GM18873 (cell line): ENCODE measurements around the gene C4orf46.
"Not testable (repeated sequence)": the region's sequence is repeated elsewhere in the genome, so short reads cannot be mapped to it uniquely, and the experiment has no call there.

Experiments used
- ATAC-seq: cut with Tn5 transposase; IDR thresholded peaks from one replicate; pipeline ENCODE4 v1.9.1; 2021; ENCODE audit warnings: mild to moderate bottlenecking, moderate library complexity, moderate number of reproducible peaks; ENCODE audit not compliant: unreplicated experiment, low FRiP score

The C4orf46 gene

GRCh38 chr4:158671665-158671914 lies at the start of gene C4orf46:
Gene C4orf46, minus strand, starts transcription at chr4:158671887. Its CDS starts 86 bp downstream, at chr4:158671801.
- no peak for ATAC-seq

- no peak for ATAC-seq
Observed at GRCh38 chr4:158715802-158716201, 44.1 kb upstream of the C4orf46 start.

GRCh38 chr4:158714937-158715336 lies 43.2 kb upstream of the C4orf46 start:
- no peak for ATAC-seq

DNA sequence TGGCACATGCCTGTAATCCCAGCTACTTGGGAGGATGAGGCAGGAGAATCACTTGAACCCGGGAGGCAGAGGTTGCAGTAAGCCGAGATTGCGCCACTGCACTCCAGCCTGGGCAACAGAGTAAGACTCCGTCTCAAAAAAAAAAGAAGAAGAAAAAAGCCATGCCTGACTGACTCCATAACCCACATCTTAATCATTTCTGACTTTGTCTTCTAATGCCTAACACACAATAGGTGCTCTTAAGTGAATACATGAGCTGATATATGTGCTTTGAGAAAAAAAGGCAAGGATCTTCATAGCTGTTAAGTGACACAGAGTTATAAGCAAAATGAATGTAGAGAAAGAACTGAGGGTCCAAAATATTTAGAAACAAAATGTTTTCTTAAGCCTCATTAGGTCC lies 40.9 kb upstream of the C4orf46 start:
- not testable (repeated sequence) for ATAC-seq

GRCh38 chr4:158710814-158711213 lies 39.1 kb upstream of the C4orf46 start:
- ATAC-seq, result no peak

DNA sequence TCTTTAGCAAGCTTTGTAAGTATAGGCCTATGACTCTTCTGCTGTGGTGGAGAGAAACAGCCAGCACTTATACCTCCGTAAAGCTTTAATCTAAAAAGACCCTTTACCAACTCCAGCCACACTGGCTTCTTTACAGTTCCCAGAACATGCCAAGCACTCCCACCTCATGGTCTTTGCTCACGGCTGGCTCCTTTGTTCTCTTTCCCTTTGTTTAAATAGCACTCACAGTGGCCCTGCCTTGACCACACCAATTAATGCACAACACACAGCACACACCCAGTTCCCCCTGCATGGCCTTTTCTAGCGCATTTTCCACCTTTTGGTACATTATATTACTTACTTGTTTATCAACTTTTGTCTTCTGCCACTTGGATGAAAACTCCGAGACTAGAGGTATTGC lies 32.6 kb upstream of the C4orf46 start:
- no peak for ATAC-seq

GRCh38 chr4:158688813-158689212 lies 17.1 kb upstream of the C4orf46 start:
- no peak for ATAC-seq

DNA sequence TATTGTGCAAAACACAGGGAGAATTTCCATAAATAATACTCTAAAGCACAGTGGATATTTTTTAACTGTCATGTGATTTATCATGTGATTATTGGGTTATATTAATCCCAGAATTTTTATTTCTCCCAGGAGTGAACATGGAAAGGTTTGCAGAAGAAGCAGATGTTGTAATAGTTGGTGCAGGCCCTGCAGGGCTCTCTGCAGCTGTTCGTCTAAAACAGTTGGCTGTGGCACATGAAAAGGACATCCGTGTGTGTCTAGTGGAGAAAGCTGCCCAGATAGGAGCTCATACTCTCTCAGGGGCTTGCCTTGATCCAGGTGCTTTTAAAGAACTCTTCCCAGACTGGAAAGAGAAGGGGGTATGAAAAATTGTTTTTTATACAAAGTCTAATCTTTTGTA lies 10.4 kb upstream of the C4orf46 start:
- no peak for ATAC-seq

GRCh38 chr4:158681629-158682028 lies 9.9 kb upstream of the C4orf46 start:
- ATAC-seq, result no peak

- ATAC-seq, result no peak
Observed at GRCh38 chr4:158678767-158679166, 7.1 kb upstream of the C4orf46 start.

DNA sequence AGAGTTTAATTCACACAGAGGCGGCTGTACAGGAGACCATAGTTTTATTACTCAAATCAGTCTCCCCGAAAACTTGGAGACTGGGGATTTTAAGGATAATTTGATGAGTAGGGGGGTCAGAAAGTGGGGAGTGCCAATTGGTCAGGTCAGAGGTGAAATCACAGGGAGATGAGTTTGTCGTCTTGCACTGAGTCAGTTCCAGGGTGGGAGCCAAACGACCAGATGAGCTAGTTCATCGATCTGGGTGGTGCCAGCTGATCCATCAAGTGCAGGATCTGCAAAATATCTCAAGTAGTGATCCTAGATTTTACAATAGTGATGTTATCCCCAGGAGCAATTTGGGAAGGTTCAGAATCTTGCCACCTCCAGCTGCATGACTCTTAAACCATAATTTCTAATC lies 4.4 kb upstream of the C4orf46 start:
- ATAC-seq, result no peak

DNA sequence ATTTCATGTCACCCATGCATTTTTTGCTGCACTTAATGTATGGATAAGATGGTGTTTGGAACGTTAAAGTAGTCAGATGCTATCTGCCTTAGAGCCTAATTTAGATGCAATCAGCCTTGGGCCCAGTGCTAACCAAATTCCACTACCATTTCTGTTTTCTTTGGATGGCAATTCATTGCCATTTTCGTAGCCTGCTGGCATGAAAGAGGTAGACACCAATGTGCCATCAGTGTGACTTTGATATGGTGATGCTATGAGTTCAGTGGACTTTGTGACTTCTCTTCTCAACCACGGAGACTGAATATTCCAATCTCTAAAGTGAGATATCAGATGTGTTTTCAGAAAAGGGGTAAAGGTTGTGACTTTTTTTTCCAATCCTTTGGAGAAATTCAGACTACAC lies 1.9 kb upstream of the C4orf46 start:
- no peak for ATAC-seq

- ATAC-seq, result peak; percentile 90
Observed at GRCh38 chr4:158671915-158672806, 474 bp upstream of the C4orf46 start, which contains the start of gene ETFDH. Gene ETFDH, plus strand, starts transcription at chr4:158672296. Its CDS starts 161 bp downstream, at chr4:158672457.

GRCh38 chr4:158670975-158671664 lies 567 bp downstream of the C4orf46 start:
- peak; percentile 24 for ATAC-seq

GRCh38 chr4:158669310-158669709 lies 2.4 kb downstream of the C4orf46 start:
- no peak for ATAC-seq

GRCh38 chr4:158667651-158668198 lies 4.0 kb downstream of the C4orf46 start:
- ATAC-seq, result no peak

GRCh38 chr4:158666892-158667291 lies 4.8 kb downstream of the C4orf46 start:
- ATAC-seq, result no peak

DNA sequence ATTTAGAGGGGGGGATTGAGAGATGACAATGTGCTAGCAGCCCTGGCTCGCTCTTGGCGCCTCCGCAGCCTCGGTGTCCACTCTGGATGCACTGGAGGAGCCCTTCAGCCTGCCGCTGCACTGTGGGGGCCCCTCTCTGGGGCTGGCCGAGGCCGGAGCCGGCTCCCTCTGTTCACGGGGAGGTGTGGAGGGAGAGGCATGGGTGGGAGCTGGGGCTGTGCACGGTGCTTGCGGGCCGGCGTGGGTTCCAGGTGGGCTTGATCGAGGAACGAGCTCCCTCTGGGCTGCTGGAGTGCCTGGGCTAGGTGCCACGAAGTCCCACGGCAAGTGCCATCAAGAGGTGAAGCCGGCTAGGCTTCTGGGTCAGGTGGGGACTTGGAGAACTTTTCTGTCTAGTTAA lies 6.9 kb downstream of the C4orf46 start:
- no peak for ATAC-seq

DNA sequence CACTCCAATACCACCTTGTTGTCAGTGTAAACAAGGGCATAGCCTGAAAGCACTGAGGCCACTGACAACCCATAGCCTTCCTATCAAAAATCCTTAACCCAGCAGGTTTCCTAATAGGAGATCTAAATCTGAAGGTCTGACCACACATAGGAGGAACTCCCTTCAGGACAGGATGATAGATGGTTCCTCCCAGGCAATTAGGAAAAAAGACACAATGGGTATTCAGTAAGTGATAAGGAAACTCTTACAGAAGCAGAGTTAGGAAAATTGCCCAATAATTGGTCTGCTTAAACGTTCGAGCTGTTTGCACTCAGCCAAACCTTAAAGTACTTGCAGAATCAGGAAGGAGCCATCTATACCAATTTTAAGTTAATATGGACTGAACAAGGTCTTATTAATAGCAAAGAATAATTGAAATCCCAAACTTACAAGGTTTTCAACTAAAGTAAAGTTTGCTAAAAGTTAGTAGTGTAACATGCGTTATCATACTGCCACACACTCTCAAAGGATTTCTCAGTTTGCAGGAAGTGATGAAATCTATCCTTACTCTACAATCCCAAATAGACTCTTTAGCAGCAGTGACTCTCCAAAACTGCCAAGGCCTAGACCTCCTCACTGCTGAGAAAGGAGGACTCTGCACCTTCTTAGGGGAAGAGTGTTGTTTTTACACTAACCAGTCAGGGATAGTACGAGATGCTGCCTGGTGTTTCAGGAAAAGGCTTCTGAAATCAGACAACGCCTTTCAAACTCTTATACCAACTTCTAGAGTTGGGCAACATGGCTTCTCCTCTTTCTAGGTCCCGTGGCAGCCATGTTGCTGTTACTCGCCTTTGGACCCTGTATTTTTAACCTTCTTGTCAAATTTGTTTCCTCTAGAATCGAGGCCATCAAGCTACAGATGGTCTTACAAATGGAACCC lies 7.7 kb downstream of the C4orf46 start:
- ATAC-seq, result not testable (repeated sequence)

- not testable (repeated sequence) for ATAC-seq
Observed at GRCh38 chr4:158663255-158663654, 8.4 kb downstream of the C4orf46 start.
